Kidney epithelial cell (primary cell): Measurements from ENCODE around the gene CHRNE. TPM values are rescaled to one million over a fixed set of nuclear protein-coding genes. Genes with fewer than 3 reads are reported as not detected.
"Not testable (repeated sequence)": the region's sequence is repeated elsewhere in the genome, so short reads cannot be mapped to it uniquely, and the experiment has no call there.

Experiments
- DNase-seq: peaks from one replicate; pipeline ENCODE4 v3.0.0-alpha.2; 2010; ENCODE audit warnings: low read depth
- H3K27me3 ChIP-seq: 2 replicates; pipeline ENCODE4 v1.6.0; 2011; ENCODE audit warnings: low read length; ENCODE audit not compliant: control insufficient read depth, insufficient read depth
- H3K36me3 ChIP-seq: 2 replicates; pipeline ENCODE4 v1.5.1; 2011; ENCODE audit warnings: low read length; ENCODE audit not compliant: control insufficient read depth, insufficient read depth
- H3K4me3 ChIP-seq: 2 replicates; pipeline ENCODE4 v1.5.1; 2011; ENCODE audit warnings: low read depth, mild to moderate bottlenecking, control low read depth, low read length
- CTCF ChIP-seq: IDR thresholded peaks from 2 replicates; pipeline ENCODE4 v1.5.1; 2011; ENCODE audit warnings: mild to moderate bottlenecking, moderate library complexity, low read length, control low read depth, inconsistent platforms; ENCODE audit not compliant: insufficient read depth, poor library complexity, severe bottlenecking
- total RNA-seq: library from RNA; depleted of rRNA; stranded (reverse); fragments of >200 nt; gene quantifications from 2 replicates; pipeline ENCODE4 v1.2.3, GENCODE V29; 2015

CHRNE gene
- total RNA-seq, 1 donor from 2014 or later = 2.0 TPM

DNA sequence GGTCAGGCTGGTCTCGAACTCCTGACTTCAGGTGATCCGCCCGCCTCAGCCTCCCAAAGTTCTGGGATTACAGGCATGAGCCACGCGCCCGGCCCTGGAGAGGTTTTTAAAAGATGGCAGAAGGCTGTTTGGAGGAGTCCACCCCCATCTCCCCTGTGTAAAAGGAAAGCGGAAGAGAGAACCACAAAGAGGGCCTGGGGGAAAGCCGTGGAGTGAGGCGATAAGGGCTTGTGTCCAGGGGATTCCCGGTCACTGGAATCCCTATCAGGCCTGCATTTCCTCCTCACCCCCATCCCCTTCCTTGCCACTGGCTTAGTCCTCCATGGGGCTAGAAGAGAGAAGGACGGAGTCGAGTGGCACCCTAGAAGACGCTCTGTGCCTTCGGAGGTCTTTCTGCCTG, 29.1 kb upstream of the CHRNE start, which contains the start of gene GP1BA:
Gene GP1BA, plus strand, starts transcription at position 315 of the 400 bp plus-strand sequence. CDS start 328 bp downstream, outside the sequence.
- no peaks in the 10 kb centered on the region for H3K27me3 ChIP-seq
- no peak for TF ChIP-seq CTCF
- no peaks in the 10 kb centered on the region for H3K36me3 ChIP-seq
- DNase-seq = no peak
- H3K4me3 ChIP-seq = no peak within 1 kb of the TSS

DNA sequence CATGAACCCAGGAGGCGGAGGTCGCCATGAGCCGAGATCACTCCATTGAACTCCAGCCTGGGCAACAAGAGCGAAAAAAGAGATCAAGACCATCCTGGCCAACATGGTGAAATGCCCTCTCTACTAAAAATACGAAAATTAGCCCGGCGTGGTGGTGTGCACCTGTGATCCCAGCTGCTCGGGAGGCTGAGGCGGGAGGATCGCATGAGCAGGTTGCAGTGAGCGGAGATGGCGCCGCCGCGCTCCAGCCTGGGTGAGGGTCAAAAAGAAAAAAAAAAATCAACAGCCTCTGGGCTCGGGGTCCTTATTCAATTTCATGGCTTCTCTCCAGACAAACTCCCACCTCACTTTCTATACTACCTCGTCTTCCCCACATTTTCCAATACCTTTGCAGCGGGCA, 26.0 kb upstream of the CHRNE start:
- no peak for TF ChIP-seq CTCF
- H3K4me3 ChIP-seq = no peak overlapping the region
- DNase-seq = no peak
- H3K27me3 ChIP-seq = no peaks in the 10 kb centered on the region
- no peaks in the 10 kb centered on the region for H3K36me3 ChIP-seq

GRCh38 chr17:4926577-4927335, 23.9 kb upstream of the CHRNE start:
- H3K36me3 ChIP-seq, H3K27me3 ChIP-seq, H3K4me3 ChIP-seq, DNase-seq: not testable (repeated sequence)

GRCh38 chr17:4921320-4921719, 18.4 kb upstream of the CHRNE start:
- Histone ChIP-seq H3K27me3 (no peaks in the 10 kb centered on the region), H3K36me3 (no peaks in the 10 kb centered on the region), H3K4me3 (no peak overlapping the region)
- no peak for TF ChIP-seq CTCF
- no peak for DNase-seq

DNA sequence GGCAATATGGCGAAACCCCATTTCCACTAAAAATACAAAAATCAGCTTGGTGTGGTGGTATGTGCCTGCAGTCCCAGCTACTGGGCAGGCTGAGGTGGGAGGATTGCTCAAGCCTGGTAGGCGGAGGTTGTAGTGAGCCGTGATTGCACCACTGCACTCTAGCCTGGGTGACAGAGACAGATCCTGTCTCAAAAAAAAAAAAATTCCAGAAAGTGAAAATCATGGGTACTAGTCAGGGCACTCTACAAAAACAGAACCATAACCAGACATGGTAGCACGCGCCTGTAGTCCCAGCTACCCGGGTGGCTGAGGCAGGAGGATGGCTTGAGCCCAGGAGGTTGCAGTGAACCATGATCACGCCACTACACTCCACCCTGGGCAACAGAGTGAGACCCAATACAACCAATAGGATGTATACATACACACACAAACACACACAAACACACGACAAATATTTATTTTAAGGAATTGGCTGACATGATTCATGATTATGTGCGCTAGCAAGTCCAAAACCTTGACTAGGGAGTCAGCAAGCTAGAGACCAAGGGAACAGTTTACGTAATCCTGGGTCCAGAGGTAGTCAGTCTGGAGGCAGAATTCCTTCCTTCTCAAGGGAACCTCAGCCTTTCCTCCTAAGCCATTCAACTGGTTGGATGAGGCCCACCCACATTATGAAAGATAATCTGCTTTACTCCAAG, 17.6 kb upstream of the CHRNE start:
- no peak for DNase-seq

More for the DNA sequence above, 17.6 kb upstream of the CHRNE start:
- H3K27me3 ChIP-seq = no peaks in the 10 kb centered on the region
- H3K4me3 ChIP-seq = no peak overlapping the region
- H3K36me3 ChIP-seq = no peaks in the 10 kb centered on the region
- no peak for TF ChIP-seq CTCF
